Loucy (cell line): ENCODE measurements around the gene CYSTM1.

ENCODE experiments used
- EZH2phosphoT487 ChIP-seq: fragments of 200-600 bp; IDR thresholded peaks from 2 replicates; pipeline ENCODE4 v1.6.1; 2018; ENCODE audit warnings: antibody characterized with exemption, mild to moderate bottlenecking, moderate library complexity, borderline replicate concordance
- TF ChIP-seq, protein P1 (sequence below): fragments of 200-600 bp; sonication (generic); conservative IDR thresholded peaks from 2 replicates; pipeline ENCODE4 v1.5.1; 2014; ENCODE audit warnings: mild to moderate bottlenecking, antibody characterized with exemption, low read length

DNA sequence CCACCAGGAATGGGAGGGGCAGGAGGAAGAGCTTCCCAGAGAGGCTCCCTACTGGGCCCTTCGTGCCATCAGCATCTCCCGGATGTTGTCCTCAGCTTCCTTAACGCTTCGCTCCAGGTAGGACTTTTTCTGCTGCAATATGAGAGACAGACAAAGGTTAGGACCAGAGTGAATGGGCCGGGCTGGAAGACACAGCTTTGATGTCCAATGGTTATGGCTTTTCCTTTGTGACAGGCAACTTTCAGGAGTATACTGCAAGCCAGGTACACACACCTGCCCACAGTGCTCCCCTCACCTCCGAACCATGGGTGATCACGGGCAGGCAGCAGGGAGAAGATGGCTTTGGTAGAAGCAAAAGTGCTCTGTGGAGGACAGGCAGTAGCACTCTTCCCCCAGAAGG is 70.9 kb downstream of the CYSTM1 start:
- TF ChIP-seq, protein P1, sequence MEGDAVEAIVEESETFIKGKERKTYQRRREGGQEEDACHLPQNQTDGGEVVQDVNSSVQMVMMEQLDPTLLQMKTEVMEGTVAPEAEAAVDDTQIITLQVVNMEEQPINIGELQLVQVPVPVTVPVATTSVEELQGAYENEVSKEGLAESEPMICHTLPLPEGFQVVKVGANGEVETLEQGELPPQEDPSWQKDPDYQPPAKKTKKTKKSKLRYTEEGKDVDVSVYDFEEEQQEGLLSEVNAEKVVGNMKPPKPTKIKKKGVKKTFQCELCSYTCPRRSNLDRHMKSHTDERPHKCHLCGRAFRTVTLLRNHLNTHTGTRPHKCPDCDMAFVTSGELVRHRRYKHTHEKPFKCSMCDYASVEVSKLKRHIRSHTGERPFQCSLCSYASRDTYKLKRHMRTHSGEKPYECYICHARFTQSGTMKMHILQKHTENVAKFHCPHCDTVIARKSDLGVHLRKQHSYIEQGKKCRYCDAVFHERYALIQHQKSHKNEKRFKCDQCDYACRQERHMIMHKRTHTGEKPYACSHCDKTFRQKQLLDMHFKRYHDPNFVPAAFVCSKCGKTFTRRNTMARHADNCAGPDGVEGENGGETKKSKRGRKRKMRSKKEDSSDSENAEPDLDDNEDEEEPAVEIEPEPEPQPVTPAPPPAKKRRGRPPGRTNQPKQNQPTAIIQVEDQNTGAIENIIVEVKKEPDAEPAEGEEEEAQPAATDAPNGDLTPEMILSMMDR, result no peak
- TF ChIP-seq EZH2phosphoT487, result no peak
